Measurements from ENCODE around the gene CAMK1G. TPM values are rescaled to one million over a fixed set of nuclear protein-coding genes. Genes with fewer than 3 reads are reported as not detected.

Gene CAMK1G
- total RNA-seq, 1 donor from 2014 or later: 2.4 TPM

DNA sequence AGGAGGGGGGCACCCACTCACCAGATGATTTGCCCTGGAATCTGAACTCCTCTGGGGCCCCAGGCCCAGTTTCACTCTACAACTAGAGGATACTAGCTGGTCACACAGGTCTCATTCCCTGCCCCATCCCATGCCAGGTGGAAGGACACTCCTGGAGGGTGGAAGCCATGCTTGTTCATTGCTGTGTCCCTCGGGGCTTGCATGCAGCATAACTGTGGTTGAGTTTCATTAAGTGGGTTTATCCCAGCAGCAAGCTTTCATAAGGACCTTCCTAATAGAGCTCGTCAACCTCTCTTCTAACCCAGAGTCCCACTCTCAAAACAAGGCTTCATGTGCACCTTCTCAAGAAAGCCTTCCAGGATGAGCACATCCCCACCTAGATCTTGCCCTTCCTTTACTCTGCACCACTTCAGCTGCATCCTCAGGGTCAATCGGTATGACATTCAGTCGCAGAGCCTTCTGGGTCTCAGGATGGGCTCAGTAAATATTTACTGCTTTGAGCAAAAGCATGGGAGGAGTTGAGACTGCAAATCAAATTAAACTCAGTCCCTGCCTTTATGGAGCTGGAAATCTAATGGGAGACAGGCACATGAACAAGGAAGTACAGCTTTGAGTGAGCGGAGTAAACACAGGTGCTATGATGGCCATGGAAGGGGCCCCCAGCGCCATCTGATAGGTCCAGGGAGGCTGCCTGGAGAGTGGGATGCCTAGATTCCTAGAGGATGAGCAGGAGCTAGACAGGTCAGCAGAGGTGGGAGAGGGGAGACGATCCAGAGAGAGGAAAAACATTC, 36.4 kb downstream of the CAMK1G start:
- peaks cover 12% of the 10 kb centered on the region for H3K36me3 Mint-ChIP-seq (ENCODE audit: insufficient read depth)
- H3K27me3 Mint-ChIP-seq: peaks cover 9% of the 10 kb centered on the region
- no peak overlapping the region for H3K27ac Mint-ChIP-seq
- no peaks in the 10 kb centered on the region for H3K9me3 Mint-ChIP-seq (ENCODE audit: low read depth)
- H3K4me3 Mint-ChIP-seq (ENCODE audit: low read depth): no peak overlapping the region
- no peak for DNase-seq (ENCODE audit: low spot score, unreplicated experiment)
- TF ChIP-seq, protein P1, sequence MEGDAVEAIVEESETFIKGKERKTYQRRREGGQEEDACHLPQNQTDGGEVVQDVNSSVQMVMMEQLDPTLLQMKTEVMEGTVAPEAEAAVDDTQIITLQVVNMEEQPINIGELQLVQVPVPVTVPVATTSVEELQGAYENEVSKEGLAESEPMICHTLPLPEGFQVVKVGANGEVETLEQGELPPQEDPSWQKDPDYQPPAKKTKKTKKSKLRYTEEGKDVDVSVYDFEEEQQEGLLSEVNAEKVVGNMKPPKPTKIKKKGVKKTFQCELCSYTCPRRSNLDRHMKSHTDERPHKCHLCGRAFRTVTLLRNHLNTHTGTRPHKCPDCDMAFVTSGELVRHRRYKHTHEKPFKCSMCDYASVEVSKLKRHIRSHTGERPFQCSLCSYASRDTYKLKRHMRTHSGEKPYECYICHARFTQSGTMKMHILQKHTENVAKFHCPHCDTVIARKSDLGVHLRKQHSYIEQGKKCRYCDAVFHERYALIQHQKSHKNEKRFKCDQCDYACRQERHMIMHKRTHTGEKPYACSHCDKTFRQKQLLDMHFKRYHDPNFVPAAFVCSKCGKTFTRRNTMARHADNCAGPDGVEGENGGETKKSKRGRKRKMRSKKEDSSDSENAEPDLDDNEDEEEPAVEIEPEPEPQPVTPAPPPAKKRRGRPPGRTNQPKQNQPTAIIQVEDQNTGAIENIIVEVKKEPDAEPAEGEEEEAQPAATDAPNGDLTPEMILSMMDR (IDR thresholded peaks at IDR 0.05; ENCODE audit: unreplicated experiment): no peak
- no peaks in the 10 kb centered on the region for H3K4me1 Mint-ChIP-seq (ENCODE audit: low read depth)

DNA sequence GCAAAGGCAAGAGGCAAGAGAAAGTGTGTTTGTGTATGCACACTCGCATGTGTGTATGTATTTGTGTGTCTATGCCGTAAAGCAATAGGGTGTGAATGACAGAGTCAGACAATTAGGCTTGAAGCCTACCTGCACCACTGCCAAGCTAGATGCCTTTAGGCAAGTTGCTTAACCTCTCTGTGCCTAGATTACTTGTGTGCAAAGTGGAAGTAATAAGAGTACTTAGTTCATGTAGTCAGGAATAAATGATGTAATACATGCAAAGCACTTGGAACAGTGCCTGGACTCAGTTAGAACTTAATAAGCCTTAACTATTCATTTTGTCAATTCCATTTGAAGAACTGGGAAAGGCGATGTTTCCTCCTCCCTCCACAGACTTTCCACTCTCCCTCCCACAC, 37.0 kb downstream of the CAMK1G start:
- Mint-ChIP-seq H3K4me3 (ENCODE audit: low read depth) (no peak overlapping the region), H3K36me3 (ENCODE audit: insufficient read depth) (peaks cover 12% of the 10 kb centered on the region), H3K27ac (no peak overlapping the region), H3K9me3 (ENCODE audit: low read depth) (no peaks in the 10 kb centered on the region), H3K27me3 (peaks cover 9% of the 10 kb centered on the region), H3K4me1 (ENCODE audit: low read depth) (no peaks in the 10 kb centered on the region)
- DNase-seq (ENCODE audit: low spot score, unreplicated experiment): no peak
- TF ChIP-seq, protein P1 (IDR thresholded peaks at IDR 0.05; ENCODE audit: unreplicated experiment): no peak

DNA sequence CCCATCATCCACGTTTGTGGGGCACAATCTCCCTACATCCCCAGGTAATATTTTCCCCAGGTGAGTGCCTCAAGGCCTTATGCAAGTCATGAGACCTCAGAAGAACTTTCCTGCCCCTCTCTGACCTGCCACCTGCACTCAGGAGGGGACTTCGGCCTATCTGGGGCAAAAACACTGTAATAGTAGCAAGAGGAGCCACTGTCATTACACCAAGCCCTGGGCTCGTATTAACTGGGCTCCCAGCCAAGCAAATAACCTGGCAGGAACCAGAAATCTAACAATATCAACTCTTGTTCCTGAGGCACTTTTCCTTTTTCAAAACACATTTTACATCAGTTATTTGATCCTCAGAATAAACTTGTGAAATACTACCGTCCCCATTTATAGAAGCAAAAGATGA, 37.8 kb downstream of the CAMK1G start:
- no peaks in the 10 kb centered on the region for H3K9me3 Mint-ChIP-seq (ENCODE audit: low read depth)
- no peak overlapping the region for H3K4me3 Mint-ChIP-seq (ENCODE audit: low read depth)
- H3K27me3 Mint-ChIP-seq: peaks cover 9% of the 10 kb centered on the region
- DNase-seq (ENCODE audit: low spot score, unreplicated experiment): no peak
- TF ChIP-seq, protein P1 (IDR thresholded peaks at IDR 0.05; ENCODE audit: unreplicated experiment): no peak
- H3K27ac Mint-ChIP-seq: no peak overlapping the region
- H3K4me1 Mint-ChIP-seq (ENCODE audit: low read depth): no peaks in the 10 kb centered on the region
- H3K36me3 Mint-ChIP-seq (ENCODE audit: insufficient read depth): peaks cover 9% of the 10 kb centered on the region

DNA sequence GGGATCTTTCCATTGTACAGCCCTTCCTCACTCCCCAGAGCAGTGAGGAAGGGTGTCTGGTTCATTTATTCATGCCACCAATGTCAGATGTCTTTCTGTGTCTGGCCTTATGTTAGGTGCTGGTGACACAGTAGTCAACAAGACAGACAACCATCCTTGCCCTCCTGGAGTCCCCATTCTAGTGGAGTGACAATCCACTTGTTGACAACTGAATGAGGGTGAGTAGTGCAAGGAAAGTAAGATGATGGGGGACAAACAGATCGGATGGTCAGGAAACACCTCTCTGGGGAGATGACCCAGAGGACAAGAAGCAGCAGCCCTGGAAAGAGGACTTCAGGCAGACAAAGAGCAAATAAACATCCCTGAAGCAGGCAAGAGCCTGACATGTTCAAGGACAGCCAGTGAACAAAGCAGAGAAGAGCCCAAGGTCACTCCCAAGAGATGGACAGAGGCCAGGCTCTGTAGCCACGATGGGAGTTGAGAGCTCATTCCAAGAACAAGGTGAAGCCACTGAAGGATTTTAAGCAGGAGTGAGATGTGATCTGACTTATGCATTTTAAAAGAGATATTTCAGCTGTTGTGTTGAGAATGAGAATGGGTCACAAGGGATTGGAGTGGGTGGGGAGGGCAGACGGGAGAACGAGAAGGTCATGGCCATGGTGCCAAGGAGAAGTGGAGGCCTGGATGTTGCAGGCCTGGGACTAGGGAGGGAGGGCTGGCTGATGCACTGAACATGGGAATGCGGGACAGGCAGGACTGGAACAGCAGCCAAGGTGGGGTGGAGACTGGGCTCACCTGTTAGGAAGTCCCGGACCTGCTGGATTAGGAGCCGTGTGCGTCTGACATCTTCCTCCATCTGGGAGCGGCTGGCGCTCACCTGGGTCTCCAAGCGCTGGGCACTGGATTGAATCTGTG, 38.5 kb downstream of the CAMK1G start:
- H3K27me3 Mint-ChIP-seq: peaks cover 9% of the 10 kb centered on the region
- no peak overlapping the region for H3K27ac Mint-ChIP-seq
- no peaks in the 10 kb centered on the region for H3K9me3 Mint-ChIP-seq (ENCODE audit: low read depth)
- DNase-seq (ENCODE audit: low spot score, unreplicated experiment): no peak
- H3K36me3 Mint-ChIP-seq (ENCODE audit: insufficient read depth): peaks cover 6% of the 10 kb centered on the region
- TF ChIP-seq, protein P1 (IDR thresholded peaks at IDR 0.05; ENCODE audit: unreplicated experiment): no peak
- no peak overlapping the region for H3K4me3 Mint-ChIP-seq (ENCODE audit: low read depth)
- H3K4me1 Mint-ChIP-seq (ENCODE audit: low read depth): no peaks in the 10 kb centered on the region
